ENCODE data around the gene NOS3. TPM values are rescaled to one million over a fixed set of nuclear protein-coding genes. Genes with fewer than 3 reads are reported as not detected.

Gene NOS3
- total and polyA plus RNA-seq, 9 of the 15 experiments (the other 6 are each of a cell fraction or from before 2014, with no cell fraction given): 1.1 to 121 (median 23.6) TPM

GRCh38 chr7:151003572-151003971 is 12.8 kb downstream of the NOS3 start (continued):
- TF ChIP-seq ATF6 (CRISPR knock-in tag; IDR thresholded peaks at IDR 0.05) (no peak), NFE2L1 (tag; IDR thresholded peaks at IDR 0.05; ENCODE audit: borderline replicate concordance, low read depth) (no peak), LEF1 (IDR thresholded peaks at IDR 0.05) (no peak), DMBX1 (CRISPR knock-in tag; IDR thresholded peaks at IDR 0.05; ENCODE audit: borderline replicate concordance) (no peak), KDM2B (CRISPR knock-in tag; IDR thresholded peaks at IDR 0.05) (no peak), ZNF780A (CRISPR knock-in tag; IDR thresholded peaks at IDR 0.05) (no peak), POLR2B (IDR thresholded peaks at IDR 0.05; ENCODE audit: low read depth, partially characterized antibody) (no peak), DIDO1 (tag; IDR thresholded peaks at IDR 0.05; ENCODE audit: low read depth) (no peak), YY1 (IDR thresholded peaks at IDR 0.05; ENCODE audit: borderline replicate concordance in 1 of 3, control insufficient read depth in 1 of 3, extremely low read depth in 1 of 3, insufficient read depth in 3 of 3, insufficient read length in 1 of 3, insufficient replicate concordance in 2 of 3, low read depth in 1 of 3, low read length in 2 of 3) (no peak), BHLHE40 (IDR thresholded peaks at IDR 0.05; ENCODE audit: low read length) (peak; percentile 96), PHF20 (IDR thresholded peaks at IDR 0.05; ENCODE audit: partially characterized antibody) (no peak), NCOA4 (IDR thresholded peaks at IDR 0.05; ENCODE audit: partially characterized antibody) (no peak), HDAC8 (tag; IDR thresholded peaks at IDR 0.05) (no peak), E2F4 (CRISPR knock-in tag; IDR thresholded peaks at IDR 0.05; ENCODE audit: low read depth) (no peak), C11orf30 (IDR thresholded peaks at IDR 0.05; ENCODE audit: low read depth) (peak; percentile 75), NONO (IDR thresholded peaks at IDR 0.05; ENCODE audit: low read depth in 2 of 2, low read length in 1 of 2) (no peak), CEBPB (tag; IDR thresholded peaks at IDR 0.05) (no peak)
- TF ChIP-seq, protein P1, sequence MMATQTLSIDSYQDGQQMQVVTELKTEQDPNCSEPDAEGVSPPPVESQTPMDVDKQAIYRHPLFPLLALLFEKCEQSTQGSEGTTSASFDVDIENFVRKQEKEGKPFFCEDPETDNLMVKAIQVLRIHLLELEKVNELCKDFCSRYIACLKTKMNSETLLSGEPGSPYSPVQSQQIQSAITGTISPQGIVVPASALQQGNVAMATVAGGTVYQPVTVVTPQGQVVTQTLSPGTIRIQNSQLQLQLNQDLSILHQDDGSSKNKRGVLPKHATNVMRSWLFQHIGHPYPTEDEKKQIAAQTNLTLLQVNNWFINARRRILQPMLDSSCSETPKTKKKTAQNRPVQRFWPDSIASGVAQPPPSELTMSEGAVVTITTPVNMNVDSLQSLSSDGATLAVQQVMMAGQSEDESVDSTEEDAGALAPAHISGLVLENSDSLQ (IDR thresholded peaks at IDR 0.05): peak; percentile 82
- TF ChIP-seq, protein P2, sequence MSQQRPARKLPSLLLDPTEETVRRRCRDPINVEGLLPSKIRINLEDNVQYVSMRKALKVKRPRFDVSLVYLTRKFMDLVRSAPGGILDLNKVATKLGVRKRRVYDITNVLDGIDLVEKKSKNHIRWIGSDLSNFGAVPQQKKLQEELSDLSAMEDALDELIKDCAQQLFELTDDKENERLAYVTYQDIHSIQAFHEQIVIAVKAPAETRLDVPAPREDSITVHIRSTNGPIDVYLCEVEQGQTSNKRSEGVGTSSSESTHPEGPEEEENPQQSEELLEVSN (IDR thresholded peaks at IDR 0.05; ENCODE audit: borderline replicate concordance in 1 of 2, extremely low read depth in 1 of 2, insufficient read depth in 1 of 2, insufficient read length in 1 of 2, low read depth in 1 of 2, low read length in 1 of 2, poor library complexity in 1 of 2, severe bottlenecking in 1 of 2): peak; percentile 38 to 70
- TF ChIP-seq, protein P3, sequence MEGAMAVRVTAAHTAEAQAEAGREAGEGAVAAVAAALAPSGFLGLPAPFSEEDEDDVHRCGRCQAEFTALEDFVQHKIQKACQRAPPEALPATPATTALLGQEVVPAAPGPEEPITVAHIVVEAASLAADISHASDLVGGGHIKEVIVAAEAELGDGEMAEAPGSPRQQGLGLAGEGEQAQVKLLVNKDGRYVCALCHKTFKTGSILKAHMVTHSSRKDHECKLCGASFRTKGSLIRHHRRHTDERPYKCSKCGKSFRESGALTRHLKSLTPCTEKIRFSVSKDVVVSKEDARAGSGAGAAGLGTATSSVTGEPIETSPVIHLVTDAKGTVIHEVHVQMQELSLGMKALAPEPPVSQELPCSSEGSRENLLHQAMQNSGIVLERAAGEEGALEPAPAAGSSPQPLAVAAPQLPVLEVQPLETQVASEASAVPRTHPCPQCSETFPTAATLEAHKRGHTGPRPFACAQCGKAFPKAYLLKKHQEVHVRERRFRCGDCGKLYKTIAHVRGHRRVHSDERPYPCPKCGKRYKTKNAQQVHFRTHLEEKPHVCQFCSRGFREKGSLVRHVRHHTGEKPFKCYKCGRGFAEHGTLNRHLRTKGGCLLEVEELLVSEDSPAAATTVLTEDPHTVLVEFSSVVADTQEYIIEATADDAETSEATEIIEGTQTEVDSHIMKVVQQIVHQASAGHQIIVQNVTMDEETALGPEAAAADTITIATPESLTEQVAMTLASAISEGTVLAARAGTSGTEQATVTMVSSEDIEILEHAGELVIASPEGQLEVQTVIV (CRISPR knock-in tag; IDR thresholded peaks at IDR 0.05; ENCODE audit: borderline replicate concordance): no peak

All from K562 (cell line).